Right lobe of liver (tissue), 4 donors: ENCODE data around the gene SULF2.

ENCODE experiments used
- POLR2A ChIP-seq: fragments of 450-650 bp; IDR thresholded peaks from one replicate; pipeline ENCODE4 v1.6.1; 2017; ENCODE audit warnings: antibody characterized with exemption, mild to moderate bottlenecking
- TF ChIP-seq, protein P1 (sequence below), 4 donors: fragments of 200-600 bp in 3 of 4; fragments of 450-650 bp in 1 of 4; IDR thresholded peaks; one replicate each; pipeline versions ENCODE4 v1.5.1 to v1.8.0; 2016 to 2022; ENCODE audit warnings: antibody characterized with exemption in 4 of 4, mild to moderate bottlenecking in 2 of 4
- donor health status: DM: no; HTN: no; CAD: no.
- donor health status: DM: no; HTN: no; CAD: no.
- donor health status: DM: no; HTN: yes; CAD: no.

DNA sequence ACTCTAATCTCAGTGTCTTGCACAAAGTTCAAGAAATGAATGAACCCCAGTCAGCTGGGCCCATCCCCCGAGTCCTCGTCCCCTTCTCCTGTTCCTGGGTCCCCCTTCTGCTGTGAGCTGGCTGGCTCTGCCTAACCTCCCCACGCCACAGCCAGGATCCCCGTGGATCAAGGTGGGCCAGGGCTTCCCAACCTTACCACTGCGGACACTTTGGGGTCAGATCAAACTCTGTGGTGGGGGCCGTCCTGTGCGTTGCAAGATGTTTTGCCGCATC lies 116.2 kb downstream of the SULF2 start:
- TF ChIP-seq, protein P1, sequence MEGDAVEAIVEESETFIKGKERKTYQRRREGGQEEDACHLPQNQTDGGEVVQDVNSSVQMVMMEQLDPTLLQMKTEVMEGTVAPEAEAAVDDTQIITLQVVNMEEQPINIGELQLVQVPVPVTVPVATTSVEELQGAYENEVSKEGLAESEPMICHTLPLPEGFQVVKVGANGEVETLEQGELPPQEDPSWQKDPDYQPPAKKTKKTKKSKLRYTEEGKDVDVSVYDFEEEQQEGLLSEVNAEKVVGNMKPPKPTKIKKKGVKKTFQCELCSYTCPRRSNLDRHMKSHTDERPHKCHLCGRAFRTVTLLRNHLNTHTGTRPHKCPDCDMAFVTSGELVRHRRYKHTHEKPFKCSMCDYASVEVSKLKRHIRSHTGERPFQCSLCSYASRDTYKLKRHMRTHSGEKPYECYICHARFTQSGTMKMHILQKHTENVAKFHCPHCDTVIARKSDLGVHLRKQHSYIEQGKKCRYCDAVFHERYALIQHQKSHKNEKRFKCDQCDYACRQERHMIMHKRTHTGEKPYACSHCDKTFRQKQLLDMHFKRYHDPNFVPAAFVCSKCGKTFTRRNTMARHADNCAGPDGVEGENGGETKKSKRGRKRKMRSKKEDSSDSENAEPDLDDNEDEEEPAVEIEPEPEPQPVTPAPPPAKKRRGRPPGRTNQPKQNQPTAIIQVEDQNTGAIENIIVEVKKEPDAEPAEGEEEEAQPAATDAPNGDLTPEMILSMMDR (IDR thresholded peaks at IDR 0.05): no peak
- TF ChIP-seq POLR2A: no peak
